Stomach (tissue), 9 donors: Measurements from ENCODE around the gene IRAK1. TPM values are rescaled to one million over a fixed set of nuclear protein-coding genes. Genes with fewer than 3 reads are reported as not detected.

Experiments used
- DNase-seq, 2 donors: peaks; one replicate each; pipeline versions ENCODE4 v3.0.0 to v3.0.0-alpha.2; 2013 to 2019
- H3K27ac ChIP-seq, 5 donors: fragments of 200-600 bp in 4 of 5; sonication (generic) in 4 of 5; one replicate each; pipeline ENCODE4 v1.5.1; 2013 to 2019; ENCODE audit warnings: mild to moderate bottlenecking in 1 of 5, moderate library complexity in 1 of 5
- H3K27me3 ChIP-seq, 3 donors: fragments of 200-600 bp; sonication (generic); one replicate each; pipeline ENCODE4 v1.5.1; 2017 to 2019; ENCODE audit warnings: mixed run types in 1 of 3
- H3K36me3 ChIP-seq, 4 donors: fragments of 200-600 bp; sonication (generic); 1 replicate in 3 of 4; 2 replicates in 1 of 4; pipeline ENCODE4 v1.5.1; 2016 to 2019
- H3K4me1 ChIP-seq, 4 donors: fragments of 200-600 bp; sonication (generic); one replicate each; pipeline ENCODE4 v1.5.1; 2016 to 2019
- H3K4me3 ChIP-seq, 4 donors: fragments of 200-600 bp; sonication (generic) in 3 of 4; one replicate each; pipeline ENCODE4 v1.5.1; 2016 to 2019; ENCODE audit warnings: mild to moderate bottlenecking in 1 of 4
- H3K9me3 ChIP-seq, 4 donors: fragments of 200-600 bp; sonication (generic); one replicate each; pipeline ENCODE4 v1.5.1; 2016 to 2019
- CTCF ChIP-seq, 7 experiments: fragments of 450-650 bp in 4 of 7; fragments of 200-600 bp in 3 of 7; sonication (generic) in 3 of 7; IDR thresholded peaks; one replicate each; pipeline ENCODE4 v1.5.1; 2016 to 2019; ENCODE audit warnings: antibody characterized with exemption in 7 of 7, control low read depth in 2 of 7, mild to moderate bottlenecking in 1 of 7
- EP300 ChIP-seq: sonication (generic); formaldehyde crosslinking; IDR thresholded peaks from one replicate; pipeline ENCODE4 v1.6.1; 2017; ENCODE audit warnings: antibody characterized with exemption
- POLR2A ChIP-seq, 4 donors: fragments of 450-650 bp; IDR thresholded peaks; one replicate each; pipeline ENCODE4 v1.6.1; 2016; ENCODE audit warnings: antibody characterized with exemption in 4 of 4, control low read depth in 2 of 4, mild to moderate bottlenecking in 1 of 4, moderate library complexity in 1 of 4
- POLR2AphosphoS5 ChIP-seq, 3 donors: sonication (generic); formaldehyde crosslinking; IDR thresholded peaks; one replicate each; pipeline ENCODE4 v1.6.1; 2016; ENCODE audit warnings: antibody characterized with exemption in 3 of 3
- WGBS, 5 donors: extraction: QIAGEN DNeasy Blood & Tissue Kit in 3 of 5; methylation state at CpG; one replicate each; pipeline versions ENCODE4 v1.1.5 to v1.1.7; 2013 to 2018; 5-methylcytosine and 5-hydroxymethylcytosine counted together
- intact Hi-C: fragments of 100-400 bp; cut with DNase I; formaldehyde crosslinking; loops from one replicate; pipeline ENCODE4 v1.15.1; 2023; ENCODE audit warnings: low total_unique reads
- polyA plus RNA-seq, 3 donors: library from polyadenylated mRNA; stranded (reverse); fragments of 200-250 nt; gene quantifications; one replicate each; pipeline ENCODE4 v1.2.3, GENCODE V29; 2013
- total RNA-seq, 5 donors: library from RNA; depleted of rRNA; stranded (reverse); fragments of >200 nt; gene quantifications; one replicate each; pipeline versions ENCODE4 v1.1.0 to v1.2.3, GENCODE V29; 2014 to 2016
- donor health status: healthy with polysubstance abuse.
- donor health status: Bipolar disorder and iron deficiency.
- donor health status: healthy.

The IRAK1 gene
- total and polyA plus RNA-seq, 8 donors: 25.5 to 211 (median 66.9) TPM

DNA sequence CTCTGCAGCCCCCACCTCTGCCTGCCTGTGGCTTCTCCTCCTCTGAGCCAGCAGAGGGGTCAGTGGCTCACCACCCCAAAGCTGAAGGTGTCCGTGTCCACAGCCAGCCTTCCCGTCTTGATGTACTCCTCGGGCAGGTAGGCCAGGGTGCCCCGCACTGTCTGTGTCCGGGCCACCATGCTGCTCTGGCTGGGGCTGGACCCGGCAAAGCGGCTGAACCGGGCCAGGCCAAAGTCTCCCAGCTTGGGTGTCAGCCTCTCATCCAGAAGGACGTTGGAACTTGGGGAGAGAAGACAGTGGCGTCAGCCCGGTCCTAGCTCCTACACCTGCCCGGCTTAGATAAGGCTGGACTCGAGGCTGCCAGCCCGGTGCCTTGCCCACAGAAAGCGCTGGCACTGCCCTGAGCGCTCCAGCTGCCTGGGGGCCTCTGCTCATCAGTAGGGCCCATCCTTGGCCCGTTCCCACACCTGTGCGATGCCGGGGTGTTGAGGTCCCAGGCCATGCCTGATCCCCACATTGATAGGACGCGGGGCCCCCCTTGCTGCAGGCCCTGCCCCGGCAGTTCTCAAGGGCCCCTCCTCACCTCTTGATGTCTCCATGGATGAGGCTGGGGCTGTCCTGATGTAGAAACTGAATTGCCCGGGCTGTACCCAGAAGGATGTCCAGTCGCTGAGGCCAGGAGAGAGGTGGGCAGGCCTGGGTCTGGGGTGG, 3.2 kb downstream of the IRAK1 start:
- intact Hi-C loops: no loop called here
- Histone ChIP-seq H3K4me3 (no peak overlapping the region), H3K36me3 (peaks cover 0 to 54% (median 36%) of the 10 kb centered on the region in 4 donors), H3K9me3 (no peaks in the 10 kb centered on the region), H3K27me3 (peaks cover 0 to 6% (median 0%) of the 10 kb centered on the region in 3 donors), H3K4me1 (peaks cover 5 to 46% (median 36%) of the 10 kb centered on the region in 4 donors), H3K27ac (no peak overlapping the region)
- WGBS, 5 donors: 81 to 89% (median 84%) methylated on average over 19 to 24 of the region's 24 CpGs; no CpG with 5 or more reads in 1 of the 5 donors
- TF ChIP-seq EP300 (no peak), CTCF (IDR thresholded peaks at IDR 0.05) (no peak), POLR2A (IDR thresholded peaks at IDR 0.05) (no peak), POLR2AphosphoS5 (IDR thresholded peaks at IDR 0.05) (no peak)
- no peak for DNase-seq

- TF ChIP-seq EP300 (no peak), POLR2AphosphoS5 (IDR thresholded peaks at IDR 0.05) (no peak), POLR2A (IDR thresholded peaks at IDR 0.05) (no peak), CTCF (IDR thresholded peaks at IDR 0.05) (no peak)
- Histone ChIP-seq H3K4me3 (no peak overlapping the region), H3K9me3 (no peaks in the 10 kb centered on the region), H3K4me1 (peaks cover 5 to 38% (median 30%) of the 10 kb centered on the region in 4 donors), H3K27me3 (peaks cover 0 to 5% (median 0%) of the 10 kb centered on the region in 3 donors), H3K36me3 (peaks cover 0 to 62% (median 38%) of the 10 kb centered on the region in 4 donors), H3K27ac (no peak overlapping the region)
- no peak for DNase-seq
- 73 to 86% (median 79%) methylated on average over 8 to 16 of the region's 16 CpGs for WGBS, 5 donors
- intact Hi-C loops: no loop called here
Observed at GRCh38 chrX:154015581-154016264, 4.0 kb downstream of the IRAK1 start.

DNA sequence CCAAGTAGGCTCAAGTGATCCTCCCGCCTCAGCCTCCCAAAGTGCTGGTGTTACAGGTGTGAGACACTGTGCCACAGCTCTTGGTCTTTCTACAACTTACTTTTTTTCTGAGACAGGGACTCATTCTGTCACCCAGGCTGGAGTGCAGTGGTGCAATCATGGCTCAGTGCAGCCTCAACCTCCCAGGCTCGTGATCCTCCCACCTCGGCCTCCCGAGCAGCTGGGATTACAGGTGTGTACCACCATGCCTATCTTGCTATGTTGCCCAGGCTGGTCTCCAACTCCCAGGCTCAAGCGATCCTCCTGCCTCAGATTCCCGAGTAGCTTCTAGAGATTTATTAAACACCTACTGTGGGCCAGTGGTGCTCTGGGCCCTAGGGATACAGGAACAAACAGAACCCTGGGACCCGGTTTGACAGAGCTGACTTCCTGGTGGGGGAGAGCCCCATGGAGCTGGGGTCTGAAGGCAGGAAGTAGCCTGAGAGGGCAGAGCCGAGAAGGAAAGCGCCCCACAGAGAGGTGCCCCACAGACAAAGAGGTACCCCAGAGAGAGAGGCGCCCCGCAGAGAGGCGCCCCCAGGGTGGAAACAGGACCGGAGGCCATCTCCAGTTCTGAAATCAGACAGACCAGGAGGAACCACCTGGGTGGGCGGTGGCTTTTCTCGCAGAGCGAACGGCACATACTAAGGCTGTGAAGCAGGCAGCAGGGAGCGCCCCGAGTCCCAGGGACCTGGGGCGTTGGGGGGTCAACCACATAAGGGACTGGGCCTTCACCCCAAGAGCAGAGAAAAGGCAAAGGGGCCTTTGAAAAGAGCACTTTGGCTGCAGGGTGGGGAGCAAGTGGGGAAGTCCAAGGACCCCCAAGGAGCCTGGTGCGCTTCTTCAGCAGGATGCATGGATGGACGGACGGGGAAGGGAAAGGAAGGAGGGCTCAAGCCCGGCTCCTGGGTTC, 5.0 kb downstream of the IRAK1 start:
- Histone ChIP-seq H3K27ac (no peak overlapping the region), H3K36me3 (peaks cover 0 to 68% (median 39%) of the 10 kb centered on the region in 4 donors), H3K4me3 (no peak overlapping the region), H3K4me1 (peaks cover 5 to 31% (median 23%) of the 10 kb centered on the region in 4 donors), H3K9me3 (no peaks in the 10 kb centered on the region), H3K27me3 (peaks cover 0 to 5% (median 0%) of the 10 kb centered on the region in 3 donors)
- TF ChIP-seq EP300: no peak
- no peak for TF ChIP-seq CTCF (IDR thresholded peaks at IDR 0.05)
- TF ChIP-seq POLR2A (IDR thresholded peaks at IDR 0.05): no peak
- TF ChIP-seq POLR2AphosphoS5 (IDR thresholded peaks at IDR 0.05): no peak
- DNase-seq: no peak
- intact Hi-C loops: no loop called here
- 80 to 94% (median 86%) methylated on average over 11 to 24 of the region's 24 CpGs for WGBS, 5 donors
